Testis (tissue), 3 donors: ENCODE data around the gene SOS2. TPM values are rescaled to one million over a fixed set of nuclear protein-coding genes. Genes with fewer than 3 reads are reported as not detected.

Source experiments
- DNase-seq: peaks from one replicate; pipeline ENCODE4 v3.0.0-alpha.2; 2019
- H3K27ac ChIP-seq, 2 donors: fragments of 200-600 bp; sonication (generic); one replicate each; pipeline ENCODE4 v1.5.1; 2019
- H3K27me3 ChIP-seq: fragments of 200-600 bp; sonication (generic); one replicate; pipeline ENCODE4 v1.5.1; 2019
- H3K36me3 ChIP-seq: fragments of 200-600 bp; sonication (generic); one replicate; pipeline ENCODE4 v1.5.1; 2017; ENCODE audit warnings: low read depth; ENCODE audit errors: missing control alignments
- H3K4me1 ChIP-seq: fragments of 200-600 bp; sonication (generic); one replicate; pipeline ENCODE4 v1.5.1; 2019
- H3K4me3 ChIP-seq, 2 donors: fragments of 200-600 bp; sonication (generic); one replicate each; pipeline ENCODE4 v1.5.1; 2017 to 2019
- H3K9me3 ChIP-seq: fragments of 200-600 bp; sonication (generic); one replicate; pipeline ENCODE4 v1.5.1; 2017
- CTCF ChIP-seq, 3 experiments: fragments of 450-650 bp in 2 of 3; fragments of 200-600 bp in 1 of 3; sonication (generic) in 1 of 3; IDR thresholded peaks; one replicate each; pipeline ENCODE4 v1.5.1; 2016 to 2019; ENCODE audit warnings: antibody characterized with exemption in 3 of 3, mild to moderate bottlenecking in 2 of 3, moderate library complexity in 1 of 3
- POLR2A ChIP-seq: fragments of 450-650 bp; IDR thresholded peaks from one replicate; pipeline ENCODE4 v1.6.1; 2017; ENCODE audit warnings: antibody characterized with exemption, mild to moderate bottlenecking, moderate library complexity
- WGBS, 2 donors: methylation state at CpG; one replicate each; pipeline ENCODE4 v1.1.5; 2018; 5-methylcytosine and 5-hydroxymethylcytosine counted together
- intact Hi-C: fragments of 100-400 bp; cut with DNase I; formaldehyde crosslinking; loops from one replicate; pipeline ENCODE4 v1.15.1; 2023; ENCODE audit warnings: low total_unique reads
- polyA plus RNA-seq: library from polyadenylated mRNA; stranded (reverse); fragments of 350-450 nt; fragmentation: Illumina TruSeq; extraction: RNeasy Lipid Tissue Mini Kit (QIAGEN cat#74804); gene quantifications from one replicate; pipeline ENCODE4 v1.2.3, GENCODE V29; 2014; ENCODE audit warnings: low read depth, low replicate concordance; ENCODE audit not compliant: insufficient read depth
- total RNA-seq, 2 donors: library from RNA; depleted of rRNA; stranded (reverse); fragments of >200 nt; gene quantifications; one replicate each; pipeline ENCODE4 v1.2.3, GENCODE V29; 2016

The SOS2 gene
- total and polyA plus RNA-seq, 3 donors from 2014 or later = 48.6 to 59.7 (median 56.6) TPM

- Histone ChIP-seq H3K27ac (no peak overlapping the region), H3K27me3 (no peaks in the 10 kb centered on the region), H3K4me3 (no peak overlapping the region), H3K36me3 (no peaks in the 10 kb centered on the region), H3K9me3 (no peaks in the 10 kb centered on the region), H3K4me1 (no peaks in the 10 kb centered on the region)
- TF ChIP-seq CTCF (IDR thresholded peaks at IDR 0.05) (no peak), POLR2A (no peak)
- 56 to 85% methylated on average over 1 of the region's 1 CpG for WGBS, 2 donors
- DNase-seq = no peak
- intact Hi-C loops = no loop called here
These were observed 159.0 kb downstream of the SOS2 start for GRCh38 chr14:50072395-50072794.

- no peaks in the 10 kb centered on the region for H3K9me3 ChIP-seq
- 80 to 81% methylated on average over 13 of the region's 13 CpGs for WGBS, 2 donors
- intact Hi-C loops = no loop called here
- H3K27ac ChIP-seq = no peak overlapping the region
- no peak for TF ChIP-seq CTCF (IDR thresholded peaks at IDR 0.05)
- no peak for TF ChIP-seq POLR2A
- DNase-seq = no peak
- no peaks in the 10 kb centered on the region for H3K4me1 ChIP-seq
- H3K4me3 ChIP-seq = no peak overlapping the region
- H3K27me3 ChIP-seq = no peaks in the 10 kb centered on the region
- H3K36me3 ChIP-seq = no peaks in the 10 kb centered on the region
These were observed 160.4 kb downstream of the SOS2 start for GRCh38 chr14:50070840-50071548.

- intact Hi-C loops = no loop called here
- DNase-seq = no peak
- no peak for TF ChIP-seq POLR2A
- Histone ChIP-seq H3K27ac (no peak overlapping the region), H3K36me3 (no peaks in the 10 kb centered on the region), H3K4me1 (no peaks in the 10 kb centered on the region), H3K4me3 (no peak overlapping the region), H3K27me3 (no peaks in the 10 kb centered on the region), H3K9me3 (no peaks in the 10 kb centered on the region)
- WGBS, 2 donors = 88 to 94% methylated on average over 3 of the region's 3 CpGs
These were observed 161.1 kb downstream of the SOS2 start for GRCh38 chr14:50070230-50070629.

GRCh38 chr14:50069325-50069724 is 162.1 kb downstream of the SOS2 start:
- 62 to 75% methylated on average over 2 of the region's 2 CpGs for WGBS, 2 donors
- TF ChIP-seq POLR2A = no peak
- TF ChIP-seq CTCF (IDR thresholded peaks at IDR 0.05) = no peak
- no peak overlapping the region for H3K4me3 ChIP-seq
- intact Hi-C loops = no loop called here
- no peak overlapping the region for H3K27ac ChIP-seq
- H3K4me1 ChIP-seq = no peaks in the 10 kb centered on the region
- H3K36me3 ChIP-seq = no peaks in the 10 kb centered on the region
- H3K9me3 ChIP-seq = no peaks in the 10 kb centered on the region
- H3K27me3 ChIP-seq = no peaks in the 10 kb centered on the region
- DNase-seq = no peak

GRCh38 chr14:50068496-50068895 is 162.9 kb downstream of the SOS2 start:
- intact Hi-C loops = no loop called here
- Histone ChIP-seq H3K4me3 (no peak overlapping the region), H3K27me3 (no peaks in the 10 kb centered on the region), H3K36me3 (no peaks in the 10 kb centered on the region), H3K9me3 (no peaks in the 10 kb centered on the region), H3K4me1 (no peaks in the 10 kb centered on the region), H3K27ac (no peak overlapping the region)
- no peak for TF ChIP-seq POLR2A
- TF ChIP-seq CTCF (IDR thresholded peaks at IDR 0.05) = no peak
- WGBS, 2 donors = 88 to 98% methylated on average over 6 to 7 of the region's 7 CpGs
- DNase-seq = no peak
